H1 (cell line): ENCODE results near the gene PLPPR3.

Source experiments
- MAX ChIP-seq: IDR thresholded peaks from 2 replicates; pipeline ENCODE4 v1.6.1; 2012; ENCODE audit warnings: inconsistent platforms
- POLR2A ChIP-seq, 2 experiments: IDR thresholded peaks; 1 replicate in 1 of 2; 2 replicates in 1 of 2; pipeline ENCODE4 v1.6.1; 2011; ENCODE audit warnings: low read depth in 2 of 2, low read length in 2 of 2, mild to moderate bottlenecking in 2 of 2; ENCODE audit errors: control extremely low read depth in 1 of 2
- TAF1 ChIP-seq: IDR thresholded peaks from 2 replicates; pipeline ENCODE4 v1.6.1; 2011; ENCODE audit warnings: mild to moderate bottlenecking, low read depth, low read length

- TF ChIP-seq POLR2A (IDR thresholded peaks at IDR 0.05; ENCODE audit: control extremely low read depth in 1 of 2, low read depth in 2 of 2, low read length in 2 of 2) (no peak), TAF1 (no peak), MAX (peak; percentile 77; the same call in 1 of the 2 replicates)
These were observed 41.0 kb upstream of the PLPPR3 start for GRCh38 chr19:862581-863314.
